ENCODE data around the gene PANX3.

DNA sequence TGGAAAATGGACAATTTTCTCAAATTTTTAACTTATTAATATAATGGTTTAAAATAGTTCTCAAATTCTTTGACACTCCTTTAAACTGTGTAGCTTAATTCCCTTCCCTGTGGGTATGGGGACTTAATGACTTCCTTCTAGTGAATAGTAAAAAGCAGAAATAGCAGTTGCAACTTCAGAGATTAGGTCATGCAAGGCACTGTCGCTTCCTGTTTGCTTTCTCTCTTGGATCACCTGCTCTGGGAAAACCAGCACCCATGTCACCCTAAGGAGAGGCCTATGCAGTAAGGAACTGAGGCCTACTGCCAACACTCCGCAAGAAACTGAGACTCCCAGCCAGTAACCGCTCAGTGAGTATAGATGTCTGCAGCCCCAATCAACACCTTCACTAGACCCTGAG, 5.5 kb upstream of the PANX3 start:
- TF ChIP-seq ESRRA (IDR thresholded peaks at IDR 0.05; ENCODE audit: low read length) (no peak), SUZ12 (IDR thresholded peaks at IDR 0.05; ENCODE audit: unreplicated experiment) (no peak), USF2 (IDR thresholded peaks at IDR 0.05; ENCODE audit: borderline replicate concordance, low read depth, low read length) (no peak), RFX5 (IDR thresholded peaks at IDR 0.05; ENCODE audit: low read depth, low read length) (no peak), MYC (IDR thresholded peaks at IDR 0.05; ENCODE audit: insufficient read depth, insufficient read length, insufficient replicate concordance, low read length, severe bottlenecking) (no peak), FOS (IDR thresholded peaks at IDR 0.05; ENCODE audit: borderline replicate concordance, extremely low read depth, insufficient read length) (no peak), TARDBP (IDR thresholded peaks at IDR 0.05; ENCODE audit: borderline replicate concordance) (no peak), SMAD1 (IDR thresholded peaks at IDR 0.05; ENCODE audit: low read depth, partially characterized antibody) (no peak)

Measured in GM12878 (cell line).